K562 (cell line): ENCODE results near the gene TMEM176A. TPM values are rescaled to one million over a fixed set of nuclear protein-coding genes. Genes with fewer than 3 reads are reported as not detected.

ENCODE experiments used
- ATAC-seq: fragments of 200-7000 bp; cut with Tn5 transposase; 3 replicates; pipeline ENCODE4 v1.9.1; 2020; ENCODE audit warnings: moderate library complexity
- BruUV-seq: library from RNA; stranded (reverse); fragments of 400-500 nt; replicated peaks from 2 replicates; lab custom pipeline; 2021; lab: Mats Ljungman, UMichigan
- CTCF ChIA-PET: fragments of 300-600 bp; formaldehyde crosslinking; extraction: SDS; loops from one replicate; lab custom pipeline; 2021; ENCODE audit warnings: low intra/inter-chr PET ratio; lab: Yijun Ruan, JAX
- POLR2A ChIA-PET: fragments of 300-600, 350-650 bp; sonication (Branson Sonifier 250); formaldehyde crosslinking; extraction: SDS; loops from one replicate; lab custom pipeline; 2021; ENCODE audit warnings: antibody characterized with exemption, inconsistent platforms; lab: Yijun Ruan, JAX
- DNase-seq, 4 experiments: peaks; one replicate each; pipeline versions ENCODE4 v3.0.0 to v3.0.0-alpha.2; 2011 to 2018; ENCODE audit warnings: low spot score in 3 of 4, mixed read lengths in 3 of 4; ENCODE audit errors: extremely low read depth in 1 of 4
- FAIRE-seq: peaks from 2 replicates; lab custom pipeline; 2011; peaks lifted over from hg19 to GRCh38; lab: Jason Lieb, UNC
- H2AFZ ChIP-seq: 2 replicates; pipeline ENCODE4 v1.6.0; 2011; ENCODE audit warnings: low read depth, low read length, control low read depth, inconsistent platforms
- H3K27ac ChIP-seq: fragments of 200-600 bp; 3 replicates; pipeline ENCODE4 v1.8.0; 2011; ENCODE audit warnings: low read depth, mild to moderate bottlenecking, control low read depth, inconsistent platforms, low read length, moderate library complexity, mixed read lengths; ENCODE audit errors: extremely low read depth
- H3K27me3 ChIP-seq, 2 experiments: fragments of 300-600 bp in 1 of 2; 2 replicates in 1 of 2; 3 replicates in 1 of 2; pipeline versions ENCODE4 v1.6.0 to v1.8.0; 2011; ENCODE audit warnings: inconsistent platforms in 2 of 2, low read length in 2 of 2, mild to moderate bottlenecking in 1 of 2, mixed read lengths in 1 of 2, moderate library complexity in 1 of 2; ENCODE audit not compliant: control insufficient read depth in 2 of 2, insufficient read depth in 2 of 2
- H3K36me3 ChIP-seq: fragments of 300-600 bp; 3 replicates; pipeline ENCODE4 v1.8.0; 2011; ENCODE audit warnings: mild to moderate bottlenecking, low read length, inconsistent platforms; ENCODE audit not compliant: control insufficient read depth, insufficient read depth
- H3K4me1 ChIP-seq, 2 experiments: fragments of 200-600 bp in 1 of 2; replicated peaks in 1 of 2; 2 replicates in 1 of 2; 3 replicates in 1 of 2; pipeline versions ENCODE4 v1.5.1 to v1.8.0; 2011; ENCODE audit warnings: inconsistent platforms in 2 of 2, low read length in 2 of 2, mild to moderate bottlenecking in 1 of 2, mixed read lengths in 1 of 2, moderate library complexity in 1 of 2; ENCODE audit not compliant: control insufficient read depth in 2 of 2, insufficient read depth in 2 of 2
- H3K4me2 ChIP-seq: 2 replicates; pipeline ENCODE4 v1.6.1; 2011; ENCODE audit warnings: low read length, control low read depth, inconsistent platforms, mixed read lengths; ENCODE audit not compliant: insufficient read depth
- H3K4me3 ChIP-seq: fragments of 200-600 bp; sonication (generic), shearing (Covaris generic); 2 replicates; pipeline ENCODE4 v1.5.1; 2016; ENCODE audit warnings: control low read depth, inconsistent platforms
- H3K79me2 ChIP-seq: fragments of 200-600 bp; 3 replicates; pipeline ENCODE4 v1.8.0; 2011; ENCODE audit warnings: low read length, inconsistent platforms; ENCODE audit not compliant: control insufficient read depth, insufficient read depth
- H3K9ac ChIP-seq, 2 experiments: 2 replicates each; pipeline versions ENCODE4 v1.6.0 to v1.6.1; 2011; ENCODE audit warnings: low read depth in 2 of 2, low read length in 2 of 2, control low read depth in 1 of 2, inconsistent platforms in 1 of 2, mild to moderate bottlenecking in 1 of 2, mixed read lengths in 1 of 2; ENCODE audit not compliant: insufficient read depth in 1 of 2
- H3K9me1 ChIP-seq: one replicate; pipeline ENCODE4 v1.6.0; 2011; ENCODE audit warnings: inconsistent platforms, mild to moderate bottlenecking, low read length, moderate library complexity; ENCODE audit not compliant: control insufficient read depth, insufficient read depth
- H3K9me3 ChIP-seq: replicated peaks from 2 replicates; pipeline ENCODE4 v1.5.1; 2011; ENCODE audit warnings: low read depth, low read length, inconsistent platforms; ENCODE audit not compliant: control insufficient read depth, insufficient read depth
- H4K20me1 ChIP-seq: replicated peaks from 2 replicates; pipeline ENCODE4 v1.6.1; 2011; ENCODE audit warnings: low read length, inconsistent platforms, mixed read lengths; ENCODE audit not compliant: control insufficient read depth, insufficient read depth
- LCOR ChIP-seq: sonication (generic); formaldehyde crosslinking; IDR thresholded peaks from 2 replicates; pipeline ENCODE4 v1.8.0; 2022; ENCODE audit warnings: mild to moderate bottlenecking, missing genetic modification reagents
- POLR3G ChIP-seq: IDR thresholded peaks from 2 replicates; pipeline ENCODE4 v1.6.1; 2011; ENCODE audit not compliant: insufficient read length, insufficient replicate concordance; ENCODE audit errors: extremely low read depth
- RFX5 ChIP-seq: IDR thresholded peaks from 2 replicates; pipeline ENCODE4 v1.6.1; 2011; ENCODE audit warnings: low read depth, mild to moderate bottlenecking, improper control_type of control experiment, low read length
- TEAD2 ChIP-seq: fragments of 450-650 bp; IDR thresholded peaks from 2 replicates; pipeline ENCODE4 v1.6.1; 2016; ENCODE audit warnings: missing genetic modification characterization, control low read depth, missing compliant biosample characterization
- ZNF217 ChIP-seq: sonication (generic); formaldehyde crosslinking; IDR thresholded peaks from 2 replicates; pipeline ENCODE4 v1.8.0; 2022; ENCODE audit warnings: mild to moderate bottlenecking, missing genetic modification reagents
- ZNF766 ChIP-seq: fragments of 200-800 bp; sonication (Bioruptor generic); conservative IDR thresholded peaks from 2 replicates; pipeline ENCODE4 v1.6.1; 2016; ENCODE audit warnings: missing genetic modification characterization, missing compliant biosample characterization
- WGBS: fragments of 100-300 bp; shearing (Covaris generic); methylation state at CpG from one replicate; pipeline ENCODE4 v1.1.6; 2016; ENCODE audit warnings: low coverage, mixed read lengths; ENCODE audit not compliant: insufficient coverage; ENCODE audit errors: missing lambda C conversion rate; 5-methylcytosine and 5-hydroxymethylcytosine counted together
- in situ Hi-C: fragments of 300-500 bp; cut with MboI; formaldehyde crosslinking; loops from 4 replicates; pipeline ENCODE4 v1.15.0; 2018; ENCODE audit warnings: inconsistent platforms, mixed read lengths
- intact Hi-C: fragments of 100-400 bp; cut with micrococcal nuclease; formaldehyde crosslinking; loops from 2 replicates; pipeline ENCODE4 v1.14.2; 2022
- polyA plus RNA-seq, 8 experiments: library from polyadenylated mRNA; depleted of rRNA in 4 of 8; stranded (reverse) in 5 of 8; unstranded in 3 of 8; fragments of >200 nt; fragmentation: Nextera tagmentation in 2 of 8; fragmentation: Illumina TruSeq in 1 of 8; extraction: Ambion mirVana in 2 of 8; extraction: Trizol in 1 of 8; gene quantifications; 2 replicates each; pipeline versions ENCODE4 v1.2.1 to v1.2.3, GENCODE V29; 2011 to 2014; ENCODE audit warnings: inconsistent platforms in 1 of 8, missing spikeins in 1 of 8
- total RNA-seq, 7 experiments: library from RNA; depleted of rRNA in 6 of 7; stranded (reverse); fragments of >200 nt in 6 of 7; fragmentation: Illumina TruSeq in 2 of 7; extraction: Trizol in 2 of 7; gene quantifications; 2 replicates each; pipeline versions ENCODE4 v1.2.1 to v1.2.3, GENCODE V29; 2011 to 2021; ENCODE audit warnings: low replicate concordance in 1 of 7
- TF ChIP-seq, protein P1 (sequence below): fragments of 250-450 bp; sonication (Bioruptor Pico); IDR thresholded peaks from 2 replicates; pipeline ENCODE4 v1.4.0; 2020

Gene TMEM176A
- total and polyA plus RNA-seq, 9 of the 15 experiments (the other 6 are each of a cell fraction or from before 2014, with no cell fraction given) = 0.31 TPM; not detected in 8

DNA sequence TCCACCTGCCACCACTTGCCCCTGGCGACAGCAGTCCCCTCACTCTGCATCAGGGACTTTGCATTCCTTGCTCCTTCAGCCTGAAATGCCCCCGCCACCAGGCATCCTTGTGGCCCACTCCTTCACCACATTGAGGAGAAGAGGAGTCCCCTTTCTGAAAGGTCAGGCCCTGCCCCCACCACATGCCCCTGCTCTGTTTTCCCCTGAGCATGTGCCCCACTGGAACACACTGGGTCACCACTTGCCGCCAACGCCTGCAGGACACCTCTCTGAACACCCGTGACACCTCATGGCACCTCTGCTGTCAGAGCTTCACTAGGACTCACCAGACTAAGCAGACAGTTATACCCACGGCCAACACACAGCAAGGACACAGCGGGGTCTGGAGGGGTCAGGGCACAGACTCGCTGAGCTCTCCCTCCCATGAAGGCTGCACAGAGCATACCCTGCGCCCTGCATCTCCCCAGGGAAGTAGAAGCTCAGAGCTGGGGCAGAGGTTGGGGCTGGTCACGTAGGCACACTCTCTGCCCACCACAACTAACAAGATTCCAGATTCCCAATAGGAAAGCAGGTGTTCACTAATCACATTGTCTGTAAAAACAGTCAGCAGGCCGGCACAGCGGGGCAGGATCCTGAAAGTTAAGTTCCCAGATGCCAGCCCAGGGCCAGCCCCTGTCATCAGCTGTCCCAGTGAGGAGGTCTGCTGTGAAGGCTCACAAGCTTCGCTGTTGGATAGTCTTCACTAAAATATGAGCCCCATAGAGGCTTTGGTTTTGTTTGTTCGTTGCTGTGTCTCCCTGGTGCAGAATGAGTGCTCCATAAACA lies 45.9 kb downstream of the TMEM176A start:
- H2AFZ ChIP-seq = no peak overlapping the region
- H3K9ac ChIP-seq = no peak overlapping the region
- H3K79me2 ChIP-seq = no peaks in the 10 kb centered on the region
- peaks cover 72 to 78% of the 10 kb centered on the region in 2 experiments for H3K27me3 ChIP-seq
- no TSS peak for BruUV-seq
- 1% methylated on average over 14 of the region's 14 CpGs for WGBS
- H3K27ac ChIP-seq = no peak overlapping the region
- ChIA-PET POLR2A (interaction anchor here (0.6 to 1.3 kb wide), 5 partner anchors 10 to 92 kb away, joined by 3 to 5 read pairs (median 3); no protein-coding TSS in a partner anchor), CTCF (no interaction called here)
- intact Hi-C loops (no loop called here), in situ Hi-C loops (no loop called here)
- no peak for TF ChIP-seq POLR3G
- TF ChIP-seq TEAD2 (tag) = no peak
- no peak for TF ChIP-seq ZNF766 (CRISPR knock-in tag)
- no peak for TF ChIP-seq LCOR (CRISPR knock-in tag)
- no peak for TF ChIP-seq ZNF217 (CRISPR knock-in tag)
- no peak for TF ChIP-seq RFX5
- TF ChIP-seq, protein P1, sequence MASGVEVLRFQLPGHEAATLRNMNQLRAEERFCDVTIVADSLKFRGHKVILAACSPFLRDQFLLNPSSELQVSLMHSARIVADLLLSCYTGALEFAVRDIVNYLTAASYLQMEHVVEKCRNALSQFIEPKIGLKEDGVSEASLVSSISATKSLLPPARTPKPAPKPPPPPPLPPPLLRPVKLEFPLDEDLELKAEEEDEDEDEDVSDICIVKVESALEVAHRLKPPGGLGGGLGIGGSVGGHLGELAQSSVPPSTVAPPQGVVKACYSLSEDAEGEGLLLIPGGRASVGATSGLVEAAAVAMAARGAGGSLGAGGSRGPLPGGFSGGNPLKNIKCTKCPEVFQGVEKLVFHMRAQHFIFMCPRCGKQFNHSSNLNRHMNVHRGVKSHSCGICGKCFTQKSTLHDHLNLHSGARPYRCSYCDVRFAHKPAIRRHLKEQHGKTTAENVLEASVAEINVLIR = no peak
- H3K4me1 ChIP-seq = no peaks in the 10 kb centered on the region
- no peak for FAIRE-seq
- H3K9me3 ChIP-seq = no peaks in the 10 kb centered on the region
- no peaks in the 10 kb centered on the region for H3K9me1 ChIP-seq
- no peak for ATAC-seq
- no peaks in the 10 kb centered on the region for H3K36me3 ChIP-seq
- no peak overlapping the region for H3K4me3 ChIP-seq
- no peak overlapping the region for H3K4me2 ChIP-seq
- H4K20me1 ChIP-seq = peaks cover under 1% of the 10 kb centered on the region; the same call in 1 of the 2 replicates
- DNase-seq = no peak
